ENCODE measurements around the gene CTAGE1.

The CTAGE1 gene

GRCh38 chr18:22439447-22439846, 21.7 kb upstream of the CTAGE1 start:
- in situ Hi-C loops (cut with HindIII; ENCODE audit: low sequenced_read_pairs), result no loop called here

DNA sequence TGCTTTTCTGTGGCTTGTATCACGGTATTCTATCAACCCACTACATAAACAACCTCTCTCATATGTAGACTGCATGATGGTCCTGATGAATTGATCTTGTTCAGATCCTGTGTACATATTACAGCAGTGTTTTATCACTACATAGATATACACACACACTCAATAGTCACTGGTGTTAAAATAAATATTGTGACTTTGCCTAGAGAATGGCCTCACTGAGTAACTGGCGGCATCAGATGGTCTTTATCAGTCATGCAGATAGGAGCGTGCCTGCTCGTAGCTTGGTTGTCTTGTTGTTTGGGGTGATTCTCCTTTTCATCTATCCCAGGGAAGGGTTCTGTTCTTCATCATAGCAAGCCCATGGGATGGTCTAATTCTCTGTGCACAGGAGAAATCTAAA, 18.4 kb upstream of the CTAGE1 start:
- in situ Hi-C loops (cut with HindIII; ENCODE audit: low sequenced_read_pairs), result no loop called here

DNA sequence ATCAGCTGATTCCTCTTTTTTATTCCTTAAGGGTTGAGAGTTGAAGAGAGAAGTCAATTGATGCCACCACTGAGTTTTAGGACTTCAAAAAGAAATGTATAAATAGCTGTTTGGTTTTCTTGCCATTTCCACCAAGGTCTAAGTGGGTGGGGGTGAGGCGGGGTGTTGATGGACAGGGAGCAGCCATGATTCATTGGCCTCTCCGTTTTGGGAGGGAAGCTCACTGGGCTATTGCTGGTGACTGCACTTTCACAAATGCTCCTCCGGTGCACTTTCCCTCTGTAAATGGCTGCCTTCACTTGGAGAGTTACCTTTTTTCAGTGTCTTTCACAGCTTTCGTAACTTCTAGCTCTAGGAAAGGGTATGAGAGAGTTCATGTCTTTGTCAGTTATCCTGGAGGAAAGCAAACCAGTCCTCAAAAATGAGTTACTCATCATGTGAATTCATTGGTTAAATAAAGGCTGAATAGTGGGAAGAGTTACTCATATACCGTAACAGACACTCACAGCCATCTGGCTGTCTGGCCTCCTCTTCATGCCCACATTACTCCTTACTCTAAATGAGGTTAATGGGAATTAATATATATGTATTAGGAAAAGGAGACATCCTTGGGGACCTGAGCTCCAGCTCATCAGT, 17.4 kb upstream of the CTAGE1 start:
- in situ Hi-C loops (cut with HindIII; ENCODE audit: low sequenced_read_pairs), result no loop called here

- in situ Hi-C loops (cut with HindIII; ENCODE audit: low sequenced_read_pairs), result no loop called here
Observed at GRCh38 chr18:22433956-22434355, 16.2 kb upstream of the CTAGE1 start.

GRCh38 chr18:22432657-22433137, 15.0 kb upstream of the CTAGE1 start:
- in situ Hi-C loops (cut with HindIII; ENCODE audit: low sequenced_read_pairs), result no loop called here

DNA sequence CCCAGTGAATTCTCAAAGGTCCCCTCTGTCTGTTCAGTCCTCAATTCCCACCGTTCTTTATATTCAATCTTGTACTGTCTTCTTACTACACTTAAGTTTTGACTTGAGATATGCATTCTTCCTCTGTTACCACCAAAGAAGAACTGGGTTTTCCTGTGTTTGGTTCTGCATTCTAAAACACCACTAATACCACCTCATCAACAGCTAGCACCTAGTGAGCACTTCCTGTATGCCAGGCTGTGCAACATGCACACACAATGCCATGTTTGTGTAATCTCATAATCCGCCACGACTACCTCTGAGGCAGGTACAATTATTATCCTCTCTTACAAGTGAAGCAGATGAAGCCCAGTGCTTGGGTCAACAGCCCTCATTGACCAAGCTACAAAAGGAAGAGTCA, 11.8 kb upstream of the CTAGE1 start:
- in situ Hi-C loops (cut with HindIII; ENCODE audit: low sequenced_read_pairs), result no loop called here

- in situ Hi-C loops (cut with HindIII; ENCODE audit: low sequenced_read_pairs), result no loop called here
Observed at GRCh38 chr18:22428672-22429071, 11.0 kb upstream of the CTAGE1 start.

GRCh38 chr18:22427822-22428549, 10.3 kb upstream of the CTAGE1 start:
- in situ Hi-C loops (cut with HindIII; ENCODE audit: low sequenced_read_pairs), result no loop called here

GRCh38 chr18:22424565-22424963, 6.8 kb upstream of the CTAGE1 start:
- in situ Hi-C loops (cut with HindIII; ENCODE audit: low sequenced_read_pairs), result no loop called here

DNA sequence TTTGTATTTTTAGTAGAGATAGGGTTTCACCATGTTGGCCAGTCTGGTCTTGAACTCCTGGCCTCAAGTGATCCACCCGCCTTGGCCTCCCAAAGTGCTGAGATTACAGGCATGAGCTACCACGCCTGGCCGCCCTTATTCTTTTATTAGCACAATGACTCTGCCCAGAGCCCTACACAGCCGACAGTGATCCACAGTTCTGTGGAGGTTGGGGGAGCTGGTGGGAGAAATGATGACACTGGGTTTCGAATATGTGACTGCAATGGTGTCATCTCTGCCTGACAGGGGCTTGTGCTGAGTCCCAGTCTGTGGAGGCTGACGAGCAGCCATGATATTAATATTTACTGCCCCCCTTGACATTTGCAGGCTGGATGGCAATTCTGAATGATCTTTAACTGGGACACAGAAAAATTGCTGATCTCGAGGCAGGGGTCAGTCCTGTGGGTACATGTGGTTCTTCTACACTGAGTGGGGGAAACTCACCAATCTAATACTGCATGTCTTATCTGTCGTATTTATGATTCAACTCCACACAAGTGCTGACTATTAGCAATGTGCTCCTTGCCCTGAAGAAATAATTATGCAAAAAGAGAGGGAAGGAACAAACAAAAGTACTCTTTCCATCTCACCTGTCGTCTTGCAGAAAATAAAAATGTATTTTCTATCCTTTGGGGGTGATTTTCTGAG, 6.3 kb upstream of the CTAGE1 start:
- in situ Hi-C loops (cut with HindIII; ENCODE audit: low sequenced_read_pairs), result no loop called here

DNA sequence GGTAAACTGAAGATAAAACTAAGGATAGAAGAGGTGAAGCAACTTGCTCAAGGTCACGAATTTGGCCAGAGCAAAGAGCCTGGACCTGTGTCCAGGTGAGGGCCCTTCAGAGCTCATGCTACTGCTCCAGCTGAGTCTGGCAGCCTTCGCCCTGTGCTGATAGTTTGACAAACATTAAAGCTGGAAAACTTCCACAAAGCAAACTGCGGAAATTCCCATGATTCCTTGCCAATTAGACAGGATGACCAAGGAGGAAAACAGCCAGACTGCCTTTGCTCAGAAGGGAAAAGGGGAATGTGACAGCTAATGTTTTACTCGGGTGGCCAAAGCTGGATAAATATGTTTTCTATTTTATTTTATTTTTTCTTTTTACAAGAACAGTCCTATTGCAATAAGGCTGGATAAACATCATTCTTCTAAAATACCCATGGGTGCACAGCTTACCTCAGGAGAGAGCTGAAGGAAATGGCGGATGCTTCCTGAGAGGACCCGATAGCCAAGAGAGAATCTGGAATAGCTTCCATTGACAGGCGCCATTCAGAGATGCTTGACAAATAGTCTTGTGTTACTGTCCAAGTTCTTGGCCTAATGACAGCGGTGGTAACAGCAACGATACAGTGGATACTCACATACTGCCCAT, 5.3 kb upstream of the CTAGE1 start:
- in situ Hi-C loops (cut with HindIII; ENCODE audit: low sequenced_read_pairs), result no loop called here

GRCh38 chr18:22420652-22421051, 2.9 kb upstream of the CTAGE1 start:
- in situ Hi-C loops (cut with HindIII; ENCODE audit: low sequenced_read_pairs), result no loop called here

DNA sequence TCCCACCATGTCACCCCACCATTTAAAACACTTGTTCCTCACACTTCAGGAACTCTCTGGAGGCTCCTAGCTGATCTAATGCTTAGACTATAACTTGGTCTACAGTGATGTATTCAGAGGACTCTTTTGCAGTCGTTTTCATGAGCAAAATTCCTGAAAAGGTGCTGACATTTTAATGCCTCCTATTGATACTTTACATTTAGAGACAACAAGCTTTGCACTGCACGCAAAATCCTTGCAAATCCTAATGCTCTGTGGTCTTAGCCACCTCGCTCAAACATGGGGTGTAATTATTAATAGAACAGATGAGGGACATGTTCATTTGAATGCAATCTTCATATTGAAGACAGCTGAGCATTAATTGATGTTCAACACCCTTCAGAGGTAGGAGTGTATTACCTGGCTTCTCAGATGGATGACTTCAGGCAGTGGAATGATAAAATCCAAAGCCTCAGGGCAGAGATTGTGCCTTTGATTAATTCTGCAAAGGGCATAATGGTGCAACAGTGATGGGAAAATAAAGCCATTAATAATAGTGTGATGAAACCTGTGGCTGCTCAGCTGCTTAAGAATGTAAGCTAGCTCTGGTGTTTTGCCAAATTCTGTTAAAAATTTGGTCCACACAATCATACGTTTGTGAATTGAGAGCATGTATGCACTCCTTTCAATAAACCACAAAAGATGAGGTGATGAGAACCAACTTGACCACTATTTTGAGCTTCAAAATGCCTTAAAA, 5.4 kb downstream of the CTAGE1 start:
- in situ Hi-C loops (cut with HindIII; ENCODE audit: low sequenced_read_pairs), result no loop called here

DNA sequence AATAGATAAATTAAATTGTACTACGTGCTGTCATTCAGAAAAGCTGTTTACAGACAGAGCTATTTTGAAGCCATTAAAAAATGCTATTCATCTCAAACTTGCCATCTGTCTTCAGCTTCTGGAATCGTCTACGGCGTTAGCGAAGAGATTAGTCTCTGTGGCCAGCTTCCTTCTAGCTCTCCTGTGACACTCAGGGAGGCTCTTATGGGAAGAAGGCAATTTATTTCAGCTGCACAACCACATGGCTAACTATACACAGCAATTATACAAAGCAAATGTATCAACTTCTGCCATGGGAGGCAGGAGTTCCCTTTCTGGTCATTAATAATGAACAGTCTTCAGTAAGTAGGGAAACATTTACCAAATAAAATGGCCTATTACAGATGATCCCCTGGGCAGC, 6.3 kb downstream of the CTAGE1 start:
- in situ Hi-C loops (cut with HindIII; ENCODE audit: low sequenced_read_pairs), result no loop called here

DNA sequence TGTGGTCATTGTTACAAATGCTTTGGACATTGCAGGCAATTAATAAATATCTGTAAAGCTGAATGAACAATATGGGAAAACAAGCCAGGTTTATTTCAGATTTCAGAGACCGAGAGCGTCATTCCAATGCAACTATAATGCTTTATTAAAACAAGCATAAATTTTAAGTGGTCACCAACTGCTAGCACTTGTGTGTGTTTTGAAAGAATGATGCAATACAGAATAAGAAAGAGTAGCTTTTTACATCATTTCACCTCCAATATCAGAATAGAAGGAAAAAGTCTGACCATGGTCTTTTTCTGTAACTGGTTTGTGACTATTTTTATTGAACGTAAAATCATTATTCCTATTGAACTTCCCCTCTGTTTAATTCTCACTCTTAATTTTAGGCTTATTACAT, 7.6 kb downstream of the CTAGE1 start:
- in situ Hi-C loops (cut with HindIII; ENCODE audit: low sequenced_read_pairs), result no loop called here

DNA sequence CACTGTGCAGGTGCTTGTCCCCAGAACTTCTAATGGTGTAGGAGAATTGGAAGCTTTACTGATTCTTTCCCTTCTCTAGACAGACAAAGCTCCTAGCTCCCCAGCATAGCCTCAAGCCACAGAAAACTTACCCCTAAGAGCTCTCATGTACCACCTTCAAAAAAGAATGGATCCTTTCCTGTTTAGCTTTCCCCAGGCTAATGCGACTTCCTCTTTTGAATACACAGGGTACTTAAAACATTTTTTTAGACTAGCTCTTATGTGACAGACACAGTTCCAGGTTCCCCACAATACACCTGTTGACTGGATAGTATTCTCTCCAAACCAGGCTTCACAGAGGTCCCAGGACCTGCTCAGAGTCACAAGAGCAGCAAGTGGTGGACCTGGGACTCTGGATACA, 8.3 kb downstream of the CTAGE1 start:
- in situ Hi-C loops (cut with HindIII; ENCODE audit: low sequenced_read_pairs), result no loop called here

GRCh38 chr18:22408059-22408458, 9.7 kb downstream of the CTAGE1 start:
- in situ Hi-C loops (cut with HindIII; ENCODE audit: low sequenced_read_pairs), result no loop called here

GRCh38 chr18:22405142-22405541, 12.6 kb downstream of the CTAGE1 start:
- in situ Hi-C loops (cut with HindIII; ENCODE audit: low sequenced_read_pairs), result no loop called here

GRCh38 chr18:22403950-22404349, 13.8 kb downstream of the CTAGE1 start:
- in situ Hi-C loops (cut with HindIII; ENCODE audit: low sequenced_read_pairs), result no loop called here

- in situ Hi-C loops (cut with HindIII; ENCODE audit: low sequenced_read_pairs), result no loop called here
Observed at GRCh38 chr18:22399949-22400348, 17.8 kb downstream of the CTAGE1 start.

GRCh38 chr18:22398464-22398863, 19.3 kb downstream of the CTAGE1 start:
- in situ Hi-C loops (cut with HindIII; ENCODE audit: low sequenced_read_pairs), result no loop called here
